ENCODE results near the gene ERICH6B. TPM values are rescaled to one million over a fixed set of nuclear protein-coding genes. Genes with fewer than 3 reads are reported as not detected.

Gene ERICH6B
- total RNA-seq, 2 experiments from 2014 or later: not detected

- ATAC-seq (no peak), DNase-seq (no peak)
- H3K4me1 Mint-ChIP-seq (ENCODE audit: low read depth): no peaks in the 10 kb centered on the region
- no peak for TF ChIP-seq CTCF (IDR thresholded peaks at IDR 0.05)
- no peaks in the 10 kb centered on the region for H3K36me3 Mint-ChIP-seq (ENCODE audit: low read depth)
- POLR2A ChIA-PET: interaction anchor here (0.7 to 1.2 kb wide), 2 partner anchors 14 to 25 kb away, joined by 3 to 6 read pairs; no protein-coding TSS in a partner anchor
- no peaks in the 10 kb centered on the region for H3K9me3 Mint-ChIP-seq
- intact Hi-C loops (cut with micrococcal nuclease): no loop called here
- no peak overlapping the region for H3K27ac Mint-ChIP-seq
- no peak overlapping the region for H3K4me3 Mint-ChIP-seq
- CTCF ChIA-PET: no interaction called here
- peaks cover 7% of the 10 kb centered on the region for H3K27me3 Mint-ChIP-seq
These were observed 39.1 kb downstream of the ERICH6B start for GRCh38 chr13:45576466-45576865.

GRCh38 chr13:45575830-45576180 lies 39.7 kb downstream of the ERICH6B start:
- Mint-ChIP-seq H3K9me3 (no peaks in the 10 kb centered on the region), H3K27ac (no peak overlapping the region), H3K36me3 (ENCODE audit: low read depth) (no peaks in the 10 kb centered on the region), H3K4me3 (no peak overlapping the region), H3K27me3 (peaks cover 8% of the 10 kb centered on the region), H3K4me1 (ENCODE audit: low read depth) (no peaks in the 10 kb centered on the region)
- no peak for TF ChIP-seq CTCF (IDR thresholded peaks at IDR 0.05)
- ChIA-PET CTCF (no interaction called here), POLR2A (no interaction called here)
- intact Hi-C loops (cut with micrococcal nuclease): no loop called here
- ATAC-seq: no peak
- DNase-seq: no peak

GRCh38 chr13:45575146-45575829 lies 40.3 kb downstream of the ERICH6B start:
- CTCF ChIA-PET: no interaction called here
- H3K27me3 Mint-ChIP-seq: peaks cover 8% of the 10 kb centered on the region
- TF ChIP-seq CTCF (IDR thresholded peaks at IDR 0.05): no peak
- no peak overlapping the region for H3K4me3 Mint-ChIP-seq
- H3K9me3 Mint-ChIP-seq: no peaks in the 10 kb centered on the region
- intact Hi-C loops (cut with micrococcal nuclease): no loop called here
- DNase-seq: no peak
- H3K27ac Mint-ChIP-seq: no peak overlapping the region
- POLR2A ChIA-PET: no interaction called here
- ATAC-seq: no peak
- no peaks in the 10 kb centered on the region for H3K4me1 Mint-ChIP-seq (ENCODE audit: low read depth)
- no peaks in the 10 kb centered on the region for H3K36me3 Mint-ChIP-seq (ENCODE audit: low read depth)

GRCh38 chr13:45565331-45565730 lies 50.2 kb downstream of the ERICH6B start:
- ATAC-seq (no peak), DNase-seq (no peak)
- H3K9me3 Mint-ChIP-seq: no peaks in the 10 kb centered on the region
- H3K27me3 Mint-ChIP-seq: peaks cover 3% of the 10 kb centered on the region
- no peaks in the 10 kb centered on the region for H3K36me3 Mint-ChIP-seq (ENCODE audit: low read depth)
- no peak overlapping the region for H3K27ac Mint-ChIP-seq
- no peak for TF ChIP-seq CTCF (IDR thresholded peaks at IDR 0.05)
- ChIA-PET POLR2A (no interaction called here), CTCF (no interaction called here)
- H3K4me1 Mint-ChIP-seq (ENCODE audit: low read depth): peaks cover 2% of the 10 kb centered on the region
- no peak overlapping the region for H3K4me3 Mint-ChIP-seq
- intact Hi-C loops (cut with micrococcal nuclease): no loop called here

GRCh38 chr13:45564133-45564776 lies 51.3 kb downstream of the ERICH6B start:
- intact Hi-C loops (cut with micrococcal nuclease): no loop called here
- no peak for TF ChIP-seq CTCF (IDR thresholded peaks at IDR 0.05)
- H3K36me3 Mint-ChIP-seq (ENCODE audit: low read depth): no peaks in the 10 kb centered on the region
- H3K9me3 Mint-ChIP-seq: no peaks in the 10 kb centered on the region
- ATAC-seq: peak; percentile 45
- no peak overlapping the region for H3K4me3 Mint-ChIP-seq
- peaks cover 6% of the 10 kb centered on the region for H3K4me1 Mint-ChIP-seq (ENCODE audit: low read depth)
- ChIA-PET CTCF (no interaction called here), POLR2A (interaction anchor here (0.9 kb wide), 1 partner anchor 8 kb away, joined by 3 read pairs; no protein-coding TSS in a partner anchor)
- H3K27ac Mint-ChIP-seq: no peak overlapping the region
- peak; percentile 18 for DNase-seq
- peaks cover 2% of the 10 kb centered on the region for H3K27me3 Mint-ChIP-seq
